Measurements from ENCODE around the gene CKS1B. TPM values are rescaled to one million over a fixed set of nuclear protein-coding genes. Genes with fewer than 3 reads are reported as not detected.

The CKS1B gene
- total RNA-seq, 1 donor, result 68.2 TPM

DNA sequence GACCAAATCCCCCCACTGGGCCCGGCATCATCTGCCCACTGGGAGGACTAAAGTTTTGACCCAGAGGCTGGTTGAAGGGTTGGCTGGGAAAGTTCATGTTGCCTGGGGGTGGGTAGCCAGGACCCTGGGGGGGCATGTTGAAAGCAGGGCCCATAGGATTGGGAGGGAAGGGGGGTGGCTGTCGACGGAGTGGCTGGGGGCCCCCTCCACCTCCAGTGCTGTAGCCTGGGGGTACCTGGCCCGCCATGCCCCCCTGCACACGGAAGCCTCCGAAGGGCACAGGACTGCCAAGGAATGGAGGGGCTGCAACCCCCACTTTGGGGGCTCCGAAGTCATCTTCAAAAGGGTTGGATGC lies 15.1 kb upstream of the CKS1B start:
- TF ChIP-seq, protein P1, sequence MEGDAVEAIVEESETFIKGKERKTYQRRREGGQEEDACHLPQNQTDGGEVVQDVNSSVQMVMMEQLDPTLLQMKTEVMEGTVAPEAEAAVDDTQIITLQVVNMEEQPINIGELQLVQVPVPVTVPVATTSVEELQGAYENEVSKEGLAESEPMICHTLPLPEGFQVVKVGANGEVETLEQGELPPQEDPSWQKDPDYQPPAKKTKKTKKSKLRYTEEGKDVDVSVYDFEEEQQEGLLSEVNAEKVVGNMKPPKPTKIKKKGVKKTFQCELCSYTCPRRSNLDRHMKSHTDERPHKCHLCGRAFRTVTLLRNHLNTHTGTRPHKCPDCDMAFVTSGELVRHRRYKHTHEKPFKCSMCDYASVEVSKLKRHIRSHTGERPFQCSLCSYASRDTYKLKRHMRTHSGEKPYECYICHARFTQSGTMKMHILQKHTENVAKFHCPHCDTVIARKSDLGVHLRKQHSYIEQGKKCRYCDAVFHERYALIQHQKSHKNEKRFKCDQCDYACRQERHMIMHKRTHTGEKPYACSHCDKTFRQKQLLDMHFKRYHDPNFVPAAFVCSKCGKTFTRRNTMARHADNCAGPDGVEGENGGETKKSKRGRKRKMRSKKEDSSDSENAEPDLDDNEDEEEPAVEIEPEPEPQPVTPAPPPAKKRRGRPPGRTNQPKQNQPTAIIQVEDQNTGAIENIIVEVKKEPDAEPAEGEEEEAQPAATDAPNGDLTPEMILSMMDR (IDR thresholded peaks at IDR 0.05; ENCODE audit: insufficient read depth, low read depth, low read length), result no peak

GRCh38 chr1:154960446-154961136 lies 13.9 kb upstream of the CKS1B start:
- H3K4me3 ChIP-seq (ENCODE audit: low read depth, low read length), result peak overlapping the region; percentile 73
- DNase-seq (ENCODE audit: low read depth), result no peak
- TF ChIP-seq, protein P1 (IDR thresholded peaks at IDR 0.05; ENCODE audit: insufficient read depth, low read depth, low read length), result no peak

More for the DNA sequence above, 15.1 kb upstream of the CKS1B start:
- DNase-seq (ENCODE audit: low read depth), result no peak
- no peak overlapping the region for H3K4me3 ChIP-seq (ENCODE audit: low read depth, low read length)

DNA sequence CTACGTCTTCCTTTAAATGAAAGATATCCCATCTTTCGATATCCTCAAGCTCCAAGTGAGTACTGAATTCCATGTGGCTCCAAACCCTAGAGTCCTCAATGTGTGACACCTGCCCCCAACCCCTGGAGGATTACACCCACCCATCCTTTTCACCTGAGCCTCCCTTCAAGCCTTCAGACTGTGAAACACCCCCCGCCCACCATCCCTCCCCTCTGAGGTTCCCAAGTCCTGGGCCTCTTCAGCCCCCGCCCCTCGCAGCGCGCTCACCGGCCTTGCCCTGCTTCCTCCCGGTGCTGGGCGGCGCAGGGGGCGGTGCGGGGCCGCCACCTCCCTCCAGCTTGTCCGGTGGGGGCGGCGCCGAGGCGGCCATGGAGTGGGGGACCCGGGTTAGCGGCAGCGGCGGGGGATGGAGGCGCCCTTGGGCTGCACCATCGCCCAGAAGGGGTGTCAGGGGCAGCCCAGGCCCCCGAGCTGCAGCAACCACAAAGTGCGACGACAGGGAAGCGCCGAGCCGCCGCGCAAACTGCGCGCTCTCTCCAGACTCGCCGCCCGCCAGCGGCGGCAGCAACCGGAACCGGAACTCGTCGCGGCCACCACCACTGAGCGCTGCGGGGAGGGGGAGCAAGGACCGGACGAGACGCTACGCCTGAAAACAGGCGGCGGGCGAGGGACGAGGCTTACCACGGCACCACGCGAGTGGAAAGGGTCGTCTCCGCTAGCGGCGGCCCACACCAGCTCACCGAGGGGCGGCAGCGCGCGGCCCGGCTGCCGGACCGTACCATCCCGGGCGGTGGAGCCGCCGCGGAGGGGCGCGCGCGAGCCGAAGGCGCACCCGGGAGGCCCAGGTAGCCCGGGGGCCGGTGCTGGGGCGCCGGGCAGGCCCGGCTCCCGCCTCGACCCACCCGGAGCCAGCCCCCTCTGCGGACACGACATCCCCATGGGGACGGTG lies 13.0 kb upstream of the CKS1B start, which contains the start of gene PYGO2:
Gene PYGO2, minus strand, starts transcription at position 576 of the 949 bp plus-strand sequence. Its CDS starts 206 bp downstream, at position 370.
- TF ChIP-seq, protein P1 (IDR thresholded peaks at IDR 0.05; ENCODE audit: insufficient read depth, low read depth, low read length), result peak; percentile 26
- DNase-seq (ENCODE audit: low read depth), result peak; percentile 74

DNA sequence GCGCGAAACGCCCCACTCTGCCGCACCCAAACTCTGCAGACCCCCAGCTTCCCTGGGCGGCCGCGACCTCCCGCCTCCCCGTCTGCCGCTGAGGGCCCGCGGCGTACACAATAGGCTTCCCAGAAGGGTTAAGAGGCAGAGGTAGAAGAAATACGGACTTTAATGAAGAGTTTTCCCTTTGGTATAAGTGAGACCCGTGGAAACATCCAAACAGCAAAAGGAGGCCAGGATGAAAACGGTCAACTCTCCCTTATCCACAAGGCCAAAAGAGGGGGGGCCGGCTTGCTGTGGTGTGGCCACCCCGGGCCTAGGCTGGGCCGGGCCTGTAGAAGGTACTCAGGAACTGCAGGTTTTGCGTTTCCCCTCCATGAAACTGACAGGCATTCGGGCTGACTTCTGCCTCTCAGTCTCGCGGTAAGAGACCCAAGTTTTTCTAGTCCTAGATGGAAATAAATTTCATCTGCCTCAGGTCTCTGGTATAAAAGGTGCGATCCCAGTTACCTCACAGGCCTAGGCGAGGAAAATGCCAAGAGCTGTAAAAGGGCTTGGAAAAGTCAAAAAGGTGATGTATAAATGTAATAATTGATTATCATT lies 12.2 kb upstream of the CKS1B start:
- no peak for DNase-seq (ENCODE audit: low read depth)
- peak overlapping the region; percentile 73 for H3K4me3 ChIP-seq (ENCODE audit: low read depth, low read length)
- TF ChIP-seq, protein P1 (IDR thresholded peaks at IDR 0.05; ENCODE audit: insufficient read depth, low read depth, low read length), result no peak

More for the DNA sequence above, 13.0 kb upstream of the CKS1B start, which contains the start of gene PYGO2:
- H3K4me3 ChIP-seq (ENCODE audit: low read depth, low read length), result peak within 1 kb of the TSS; percentile 73

GRCh38 chr1:154962795-154963330 lies 11.6 kb upstream of the CKS1B start:
- TF ChIP-seq, protein P1 (IDR thresholded peaks at IDR 0.05; ENCODE audit: insufficient read depth, low read depth, low read length), result no peak
- no peak overlapping the region for H3K4me3 ChIP-seq (ENCODE audit: low read depth, low read length)
- no peak for DNase-seq (ENCODE audit: low read depth)

DNA sequence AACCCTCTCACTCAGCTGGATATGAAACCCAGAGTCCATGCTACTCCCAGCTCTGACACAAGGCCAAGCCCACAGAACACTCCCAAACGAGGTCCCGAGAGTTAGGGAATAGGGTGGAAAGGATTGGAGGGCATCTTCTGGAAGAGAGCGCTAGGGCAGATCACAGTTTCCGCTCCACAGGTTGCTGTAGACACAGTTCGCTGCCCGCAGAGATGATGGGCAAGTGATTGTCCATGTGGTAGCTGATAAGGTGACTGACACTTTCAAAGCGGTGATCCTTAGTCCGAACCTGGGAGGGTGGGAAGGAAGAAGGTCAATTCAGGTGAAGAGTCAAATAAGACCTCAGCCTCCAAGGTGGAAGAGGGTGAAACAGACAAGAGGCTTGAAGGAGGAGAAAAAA lies 10.8 kb upstream of the CKS1B start:
- H3K4me3 ChIP-seq (ENCODE audit: low read depth, low read length), result no peak overlapping the region
- no peak for DNase-seq (ENCODE audit: low read depth)
- TF ChIP-seq, protein P1 (IDR thresholded peaks at IDR 0.05; ENCODE audit: insufficient read depth, low read depth, low read length), result no peak

All from fibroblast of villous mesenchyme (primary cell).